DOHH2 (cell line): ENCODE data around the gene AIF1L.

Source experiments
- H3F3A ChIP-seq: fragments of 200-600 bp; sonication (generic), shearing (Covaris generic); 2 replicates; pipeline ENCODE4 v1.6.0; 2016; ENCODE audit warnings: antibody characterized with exemption, mild to moderate bottlenecking; ENCODE audit not compliant: control insufficient read depth, insufficient read depth
- H3K27ac ChIP-seq: fragments of 200-600 bp; sonication (generic); 2 replicates; pipeline ENCODE4 v1.5.1; 2014; ENCODE audit warnings: low read depth, mild to moderate bottlenecking, low read length, moderate library complexity
- H3K27me3 ChIP-seq: fragments of 200-600 bp; sonication (generic); 2 replicates; pipeline ENCODE4 v1.6.1; 2014; ENCODE audit warnings: mild to moderate bottlenecking, low read length, mixed read lengths; ENCODE audit not compliant: control insufficient read depth
- H3K36me3 ChIP-seq: fragments of 200-600 bp; sonication (generic); 2 replicates; pipeline ENCODE4 v1.6.1; 2014; ENCODE audit warnings: mild to moderate bottlenecking, low read length, moderate library complexity, mixed read lengths; ENCODE audit not compliant: control insufficient read depth
- H3K4me1 ChIP-seq: fragments of 200-600 bp; sonication (generic); 2 replicates; pipeline ENCODE4 v1.6.1; 2014; ENCODE audit warnings: mild to moderate bottlenecking, low read length, mixed read lengths; ENCODE audit not compliant: control insufficient read depth
- H3K4me2 ChIP-seq: fragments of 200-600 bp; sonication (generic); 2 replicates; pipeline ENCODE4 v1.6.0; 2014; ENCODE audit warnings: mild to moderate bottlenecking, low read length, moderate library complexity
- H3K4me3 ChIP-seq: fragments of 200-600 bp; sonication (generic); 2 replicates; pipeline ENCODE4 v1.5.1; 2014; ENCODE audit warnings: mild to moderate bottlenecking, low read length, mixed read lengths
- H3K79me2 ChIP-seq: fragments of 200-600 bp; sonication (generic); 2 replicates; pipeline ENCODE4 v1.6.1; 2014; ENCODE audit warnings: mild to moderate bottlenecking, low read length, mixed read lengths; ENCODE audit not compliant: control insufficient read depth
- H3K9me2 ChIP-seq: fragments of 200-600 bp; sonication (generic); replicated peaks from 2 replicates; pipeline ENCODE4 v1.6.1; 2014; ENCODE audit warnings: mild to moderate bottlenecking, low read length, mixed read lengths; ENCODE audit not compliant: control insufficient read depth
- H3K9me3 ChIP-seq: fragments of 200-600 bp; sonication (generic); 2 replicates; pipeline ENCODE4 v1.6.1; 2014; ENCODE audit warnings: antibody characterized with exemption, low read length, mixed read lengths; ENCODE audit not compliant: control insufficient read depth, insufficient read depth
- H4K20me1 ChIP-seq: fragments of 200-600 bp; sonication (generic); 2 replicates; pipeline ENCODE4 v1.6.0; 2014; ENCODE audit warnings: low read depth, mild to moderate bottlenecking, antibody characterized with exemption, low read length, moderate library complexity; ENCODE audit not compliant: control insufficient read depth, insufficient read depth
- CTCF ChIP-seq: fragments of 200-600 bp; sonication (generic); IDR thresholded peaks from one replicate; pipeline ENCODE4 v1.5.1; 2014; ENCODE audit warnings: antibody characterized with exemption, mild to moderate bottlenecking, low read depth, low read length; ENCODE audit not compliant: poor library complexity, severe bottlenecking
- EZH2phosphoT487 ChIP-seq: fragments of 200-600 bp; sonication (generic); IDR thresholded peaks from 2 replicates; pipeline ENCODE4 v1.6.1; 2017; ENCODE audit warnings: borderline replicate concordance, mild to moderate bottlenecking, antibody characterized with exemption, low read length, moderate library complexity, mixed read lengths

The AIF1L gene

GRCh38 chr9:131068076-131068816 lies 28.1 kb upstream of the AIF1L start:
- H3K27me3 ChIP-seq: no peaks in the 10 kb centered on the region
- no peak overlapping the region for H3K4me2 ChIP-seq
- no peaks in the 10 kb centered on the region for H3K79me2 ChIP-seq

GRCh38 chr9:131069699-131070098 lies 26.6 kb upstream of the AIF1L start:
- no peaks in the 10 kb centered on the region for H3K4me1 ChIP-seq
- H3K9me3 ChIP-seq: no peaks in the 10 kb centered on the region
- no peak for TF ChIP-seq CTCF
- TF ChIP-seq EZH2phosphoT487: no peak
- no peaks in the 10 kb centered on the region for H3K9me2 ChIP-seq
- no peaks in the 10 kb centered on the region for H3K27me3 ChIP-seq
- H3K27ac ChIP-seq: no peak overlapping the region
- H3K36me3 ChIP-seq: no peaks in the 10 kb centered on the region
- no peaks in the 10 kb centered on the region for H4K20me1 ChIP-seq
- no peaks in the 10 kb centered on the region for H3K79me2 ChIP-seq
- H3K4me2 ChIP-seq: no peak overlapping the region
- no peaks in the 10 kb centered on the region for H3F3A ChIP-seq
- no peak overlapping the region for H3K4me3 ChIP-seq

More at GRCh38 chr9:131068076-131068816, 28.1 kb upstream of the AIF1L start:
- no peaks in the 10 kb centered on the region for H3K9me3 ChIP-seq
- TF ChIP-seq CTCF (no peak), EZH2phosphoT487 (no peak)
- no peak overlapping the region for H3K27ac ChIP-seq
- H4K20me1 ChIP-seq: no peaks in the 10 kb centered on the region
- no peak overlapping the region for H3K4me3 ChIP-seq
- H3K9me2 ChIP-seq: no peaks in the 10 kb centered on the region
- H3K4me1 ChIP-seq: no peaks in the 10 kb centered on the region
- no peaks in the 10 kb centered on the region for H3K36me3 ChIP-seq
- no peaks in the 10 kb centered on the region for H3F3A ChIP-seq

DNA sequence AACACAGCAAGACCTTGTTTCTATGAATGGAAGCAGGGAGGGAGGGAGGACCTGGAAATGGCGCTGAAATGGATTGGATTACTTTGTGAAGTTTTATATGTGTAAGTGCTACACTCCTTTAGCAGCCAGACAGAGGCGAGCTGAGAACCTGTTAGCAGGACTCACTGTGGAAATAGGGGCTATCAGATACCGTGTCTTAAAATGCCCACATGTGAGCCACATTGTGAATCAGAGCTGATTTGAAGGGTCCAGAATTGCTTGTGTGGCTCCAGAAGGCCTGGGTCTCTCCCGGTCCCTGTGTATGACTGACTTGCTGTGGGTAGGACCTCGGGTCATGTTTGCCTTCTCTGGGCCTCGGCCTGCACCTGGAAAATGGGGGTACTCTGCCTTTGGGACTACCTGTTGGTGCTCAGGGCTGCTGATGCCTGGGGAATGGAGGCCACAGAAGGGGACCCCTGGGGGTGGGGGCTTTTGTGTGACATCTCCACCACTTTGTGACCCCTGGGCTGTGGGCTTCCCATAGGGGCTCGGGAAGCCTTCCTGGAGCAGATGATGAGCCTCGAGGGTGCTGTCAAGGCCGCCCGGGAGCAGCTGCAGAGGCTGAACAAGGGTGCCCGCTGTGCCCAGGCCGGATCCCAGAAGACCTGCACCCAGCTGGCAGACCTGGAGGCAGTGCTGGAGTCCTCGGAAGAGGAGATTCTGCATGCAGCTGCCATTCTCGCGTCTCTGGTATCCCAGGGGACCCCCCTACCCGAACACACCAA lies 24.0 kb upstream of the AIF1L start:
- H3K79me2 ChIP-seq: no peaks in the 10 kb centered on the region
- no peak overlapping the region for H3K4me3 ChIP-seq
- H3K27me3 ChIP-seq: no peaks in the 10 kb centered on the region
- no peaks in the 10 kb centered on the region for H3F3A ChIP-seq
- H3K27ac ChIP-seq: no peak overlapping the region
- no peaks in the 10 kb centered on the region for H4K20me1 ChIP-seq
- H3K4me2 ChIP-seq: no peak overlapping the region
- H3K9me3 ChIP-seq: no peaks in the 10 kb centered on the region
- no peaks in the 10 kb centered on the region for H3K9me2 ChIP-seq
- TF ChIP-seq CTCF (no peak), EZH2phosphoT487 (no peak)
- no peaks in the 10 kb centered on the region for H3K36me3 ChIP-seq
- H3K4me1 ChIP-seq: no peaks in the 10 kb centered on the region
